GM19328 (cell line): ENCODE results near the gene OR4D1.

Experiments used
- ATAC-seq: cut with Tn5 transposase; IDR thresholded peaks from one replicate; pipeline ENCODE4 v1.9.1; 2021; ENCODE audit warnings: mild to moderate bottlenecking, moderate library complexity; ENCODE audit not compliant: unreplicated experiment

OR4D1 gene

DNA sequence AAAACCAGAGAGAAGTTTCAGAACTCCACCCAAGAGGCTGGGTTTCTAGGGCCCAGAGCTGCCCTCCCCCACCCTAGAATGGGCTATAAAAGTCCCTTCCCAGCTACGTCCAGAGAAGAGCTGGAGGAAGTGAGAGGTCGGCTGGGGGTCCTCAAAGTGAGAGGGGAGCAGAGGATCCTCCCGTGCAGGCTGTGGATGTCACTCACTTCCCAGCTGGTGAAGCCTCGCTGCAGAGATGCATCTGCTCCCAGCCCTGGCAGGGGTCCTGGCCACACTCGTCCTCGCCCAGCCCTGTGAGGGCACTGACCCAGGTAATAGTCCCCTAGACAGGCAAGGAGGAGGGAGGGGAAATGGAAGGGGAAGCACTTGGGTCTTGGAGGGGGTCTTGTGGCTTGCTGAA, 44.4 kb downstream of the OR4D1 start, which contains the start of gene EPX:
TSS of gene EPX (plus strand) at position 115 of the 400 bp plus-strand sequence. CDS start at position 236, 121 bp downstream.
- no peak for ATAC-seq

DNA sequence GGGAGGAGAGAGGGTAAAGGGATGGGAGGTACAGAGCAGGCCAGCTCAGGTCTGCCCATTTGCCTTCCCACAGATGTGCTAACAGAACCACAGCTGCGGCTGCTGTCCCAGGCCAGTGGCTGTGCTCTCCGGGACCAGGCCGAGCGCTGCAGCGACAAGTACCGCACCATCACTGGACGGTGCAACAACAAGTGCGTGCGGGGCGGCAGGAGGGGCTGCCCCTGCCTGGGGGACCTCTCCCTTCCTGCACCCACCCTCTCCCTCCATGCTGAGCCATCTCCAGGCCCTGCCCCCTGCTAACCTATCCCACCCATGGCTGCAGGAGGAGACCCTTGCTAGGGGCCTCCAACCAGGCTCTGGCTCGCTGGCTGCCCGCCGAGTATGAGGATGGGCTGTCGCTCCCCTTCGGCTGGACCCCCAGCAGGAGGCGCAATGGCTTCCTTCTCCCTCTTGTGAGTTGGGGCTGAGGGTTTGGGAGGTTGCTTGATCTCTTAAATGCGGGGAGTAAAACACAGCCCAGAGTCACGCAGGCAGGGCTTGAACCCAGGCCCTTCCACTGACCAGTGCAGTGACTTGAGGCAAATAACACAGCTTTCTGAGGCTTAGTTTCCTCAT, 45.6 kb downstream of the OR4D1 start:
- no peak for ATAC-seq

DNA sequence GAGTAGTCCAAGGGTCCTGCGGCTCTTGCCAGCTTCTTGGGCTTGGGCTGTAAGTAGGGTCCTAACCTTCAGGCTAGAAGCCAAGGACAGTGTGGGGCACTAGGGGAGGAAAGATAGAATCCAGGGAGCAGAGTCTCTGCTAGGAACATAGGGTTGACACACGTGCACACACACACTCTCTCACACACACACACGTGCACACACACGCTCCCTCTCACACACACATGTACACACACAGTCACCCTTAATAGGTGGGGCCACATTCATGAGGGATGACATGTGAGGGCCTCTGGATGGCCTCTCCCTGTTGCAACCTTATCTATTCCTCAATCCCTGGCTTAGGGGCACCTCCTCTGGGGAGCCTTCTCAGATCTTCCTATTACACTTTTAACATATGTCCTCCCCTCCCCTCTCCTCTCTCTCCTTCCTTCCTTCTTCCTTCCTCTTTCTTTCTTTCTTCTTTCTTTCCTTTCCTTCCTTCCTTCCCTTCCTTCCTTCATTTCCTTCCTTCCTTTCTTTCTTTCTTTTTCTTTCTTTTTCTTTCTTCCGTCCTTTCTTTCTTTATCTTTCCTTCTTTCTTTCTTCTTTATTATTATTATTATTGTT, 47.4 kb downstream of the OR4D1 start:
- no peak for ATAC-seq

- ATAC-seq: no peak
Observed at GRCh38 chr17:58196610-58197009, 48.4 kb downstream of the OR4D1 start.

DNA sequence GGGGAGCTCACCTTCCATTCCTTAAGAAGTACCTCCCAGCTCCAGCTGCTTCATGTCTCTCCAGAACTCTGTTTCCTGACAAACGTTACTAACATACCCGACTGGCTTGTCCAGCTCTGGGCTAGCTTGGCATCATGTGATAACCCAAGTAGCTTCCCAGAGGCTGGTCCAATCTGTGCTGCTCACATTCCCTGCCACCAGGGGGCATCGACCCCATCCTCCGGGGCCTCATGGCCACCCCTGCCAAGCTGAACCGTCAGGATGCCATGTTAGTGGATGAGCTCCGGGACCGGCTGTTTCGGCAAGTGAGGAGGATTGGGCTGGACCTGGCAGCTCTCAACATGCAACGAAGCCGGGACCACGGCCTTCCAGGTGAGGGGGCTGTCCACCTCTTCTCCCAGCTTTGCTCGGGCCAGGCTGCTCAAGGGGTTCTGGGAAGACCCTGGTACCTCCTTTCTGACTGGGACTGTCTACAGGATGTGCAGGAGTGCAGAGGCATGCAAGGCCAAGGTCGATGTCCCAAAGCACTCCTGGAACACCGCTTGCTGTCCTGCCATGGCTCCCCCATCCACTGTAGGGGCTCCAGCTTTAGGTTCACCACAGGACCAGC, 51.9 kb downstream of the OR4D1 start:
- ATAC-seq: no peak

GRCh38 chr17:58202859-58203258, 54.7 kb downstream of the OR4D1 start:
- ATAC-seq: no peak

GRCh38 chr17:58204796-58205195, 56.6 kb downstream of the OR4D1 start:
- no peak for ATAC-seq

DNA sequence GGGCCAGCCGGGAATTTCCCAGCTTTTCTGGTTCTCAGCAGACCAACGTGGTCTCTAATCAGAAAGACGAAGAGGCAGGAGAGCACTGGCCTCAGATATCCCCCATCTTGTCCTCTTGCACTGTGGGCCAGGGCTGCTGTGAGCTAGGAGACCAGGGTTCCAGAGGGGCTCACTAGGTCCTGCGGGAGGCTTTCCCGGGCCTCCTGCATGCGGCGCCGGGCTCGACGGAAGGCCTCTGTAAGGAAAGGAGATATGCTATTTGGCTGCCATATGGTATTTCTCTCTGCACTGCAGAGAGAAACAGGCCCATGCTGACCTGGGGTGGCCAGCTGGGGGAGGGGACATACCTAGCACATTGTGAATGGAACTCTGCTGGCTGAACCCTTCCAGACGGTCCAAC, 57.8 kb downstream of the OR4D1 start:
- ATAC-seq: no peak

GRCh38 chr17:58207451-58207850, 59.3 kb downstream of the OR4D1 start:
- no peak for ATAC-seq

GRCh38 chr17:58208344-58208743, 60.2 kb downstream of the OR4D1 start:
- no peak for ATAC-seq
